D721Med (cell line): Measurements from ENCODE around the gene ASMT.

Experiments used
- DNase-seq: peaks from one replicate; pipeline ENCODE4 v3.0.0; 2011; ENCODE audit warnings: low spot score; ENCODE audit not compliant: insufficient read length
- FAIRE-seq: peaks from 2 replicates; lab custom pipeline; 2011; peaks lifted over from hg19 to GRCh38; lab: Jason Lieb, UNC
- CTCF ChIP-seq: IDR thresholded peaks from 2 replicates; pipeline ENCODE4 v1.5.1; 2012; ENCODE audit warnings: mild to moderate bottlenecking, control low read depth; ENCODE audit not compliant: insufficient read depth; ENCODE audit errors: missing control alignments

Gene ASMT

GRCh38 chrX:1593286-1594271, 21.3 kb upstream of the ASMT start:
- FAIRE-seq (no peak), DNase-seq (no peak)
- no peak for TF ChIP-seq CTCF

DNA sequence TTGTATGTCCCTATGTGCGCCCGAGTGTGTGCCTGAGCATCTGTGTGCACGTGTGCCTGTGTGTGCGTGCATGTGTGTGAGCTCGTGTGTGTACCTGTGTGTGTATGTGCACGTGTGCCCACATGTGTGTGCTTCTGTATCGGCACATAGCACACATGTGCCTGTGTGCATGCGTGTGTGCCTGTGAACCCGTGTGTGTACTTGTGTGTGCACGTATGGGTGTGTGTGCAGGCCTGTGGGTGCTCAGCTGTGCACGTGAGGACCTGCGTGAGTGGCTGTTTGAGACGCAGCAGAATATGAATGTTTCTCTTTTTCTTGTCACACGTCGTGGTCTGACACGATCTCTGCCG, 19.2 kb upstream of the ASMT start:
- FAIRE-seq (no peak), DNase-seq (no peak)
- no peak for TF ChIP-seq CTCF

DNA sequence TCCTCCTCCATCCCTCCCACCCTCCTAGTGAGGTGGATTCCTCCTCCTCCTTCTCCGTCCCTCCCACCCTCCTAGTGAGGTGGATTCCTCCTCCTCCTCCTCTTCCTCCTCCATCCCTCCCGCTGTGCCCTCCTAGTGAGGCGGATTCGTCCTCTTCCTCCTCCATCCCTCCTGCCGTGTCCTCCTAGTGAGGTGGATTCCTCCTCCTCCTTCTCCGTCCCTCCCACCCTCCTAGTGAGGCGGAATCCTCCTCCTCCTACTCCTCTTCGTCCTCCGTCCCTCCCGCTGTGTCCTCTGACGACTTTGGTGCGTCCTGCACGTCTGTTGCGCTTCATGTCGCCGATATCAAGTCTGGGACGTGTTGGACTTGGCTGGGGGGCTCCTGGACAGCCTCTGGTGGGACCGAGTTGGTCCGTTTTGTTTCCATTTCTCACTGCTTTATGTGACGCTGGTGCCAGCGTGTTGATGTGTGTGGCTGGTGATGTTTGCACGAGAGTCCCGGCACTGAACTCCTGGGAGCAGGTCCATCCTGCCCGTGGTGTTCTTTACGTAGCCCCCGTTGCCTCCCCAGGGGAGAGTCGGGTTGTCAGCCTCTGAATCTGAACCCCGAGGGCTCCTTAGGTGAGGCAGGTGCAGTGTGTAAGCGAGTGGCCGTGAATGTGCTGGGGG, 18.0 kb upstream of the ASMT start:
- DNase-seq (no peak), FAIRE-seq (no peak)
- TF ChIP-seq CTCF: no peak

DNA sequence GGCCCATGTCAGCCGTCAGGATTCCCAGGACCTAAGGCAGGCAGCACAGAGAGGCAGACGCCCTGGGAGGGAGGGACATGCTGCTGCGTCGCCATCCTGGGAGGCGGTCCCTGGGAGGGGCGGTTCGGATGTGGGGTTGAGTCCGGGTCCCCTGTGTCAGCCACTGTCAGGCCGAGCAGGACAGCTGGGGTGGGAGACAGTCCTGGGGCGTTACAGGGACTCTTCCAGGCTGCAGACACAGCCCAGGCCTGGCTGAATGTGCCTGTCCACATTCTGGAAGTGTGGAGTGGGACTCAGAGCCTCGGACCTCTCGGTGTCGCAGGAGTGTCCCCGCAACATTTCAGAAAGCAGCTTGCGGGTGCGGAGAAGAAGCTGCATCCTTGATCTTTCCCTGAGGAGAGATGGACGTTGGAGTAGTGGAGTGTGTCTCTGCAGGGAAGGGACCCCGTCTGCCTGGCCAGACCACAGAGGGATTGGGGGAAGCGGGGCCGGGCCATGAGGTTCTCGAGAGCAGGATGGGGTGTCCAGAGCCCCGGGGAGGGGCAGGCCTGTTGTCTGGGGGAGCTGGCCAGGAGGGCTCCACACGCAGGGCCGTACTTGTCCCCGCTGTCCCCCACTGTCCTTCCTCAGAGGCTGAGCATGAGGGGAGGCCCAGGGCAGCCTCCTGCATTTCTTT, 17.4 kb upstream of the ASMT start:
- no peak for TF ChIP-seq CTCF
- no peak for DNase-seq
- FAIRE-seq: no peak

GRCh38 chrX:1598021-1598875, 16.6 kb upstream of the ASMT start:
- FAIRE-seq (no peak), DNase-seq (no peak)
- no peak for TF ChIP-seq CTCF

GRCh38 chrX:1598876-1599790, 15.7 kb upstream of the ASMT start:
- FAIRE-seq (no peak), DNase-seq (no peak)
- no peak for TF ChIP-seq CTCF
